Limb (tissue), 2 donors: ENCODE data around the gene TMEM245.
"Not testable (repeated sequence)": the region's sequence is repeated elsewhere in the genome, so short reads cannot be mapped to it uniquely, and the experiment has no call there.

Experiments used
- DNase-seq, 2 donors: peaks; one replicate each; pipeline ENCODE4 v3.0.0-alpha.2; 2016; ENCODE audit errors: extremely low spot score in 2 of 2

Gene TMEM245

DNA sequence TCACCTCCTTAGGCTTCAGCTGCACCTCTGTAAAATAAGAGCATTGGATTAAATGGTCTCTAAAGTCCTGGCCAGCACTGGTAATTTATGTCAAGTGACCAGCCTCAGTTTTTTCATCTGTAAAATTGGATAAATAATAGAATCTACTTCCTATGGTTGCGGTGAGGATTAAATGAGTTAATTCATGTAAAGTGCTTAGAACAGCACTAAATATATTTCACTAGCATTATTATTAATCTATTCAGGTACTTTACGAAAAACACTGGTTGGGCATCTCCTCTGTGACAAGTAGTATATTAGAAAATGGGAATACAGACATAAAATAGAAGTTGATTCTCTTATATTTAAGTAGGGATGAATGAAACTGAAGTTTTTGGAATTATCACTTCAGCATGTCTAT lies 13.8 kb upstream of the TMEM245 start:
- DNase-seq: no peak

DNA sequence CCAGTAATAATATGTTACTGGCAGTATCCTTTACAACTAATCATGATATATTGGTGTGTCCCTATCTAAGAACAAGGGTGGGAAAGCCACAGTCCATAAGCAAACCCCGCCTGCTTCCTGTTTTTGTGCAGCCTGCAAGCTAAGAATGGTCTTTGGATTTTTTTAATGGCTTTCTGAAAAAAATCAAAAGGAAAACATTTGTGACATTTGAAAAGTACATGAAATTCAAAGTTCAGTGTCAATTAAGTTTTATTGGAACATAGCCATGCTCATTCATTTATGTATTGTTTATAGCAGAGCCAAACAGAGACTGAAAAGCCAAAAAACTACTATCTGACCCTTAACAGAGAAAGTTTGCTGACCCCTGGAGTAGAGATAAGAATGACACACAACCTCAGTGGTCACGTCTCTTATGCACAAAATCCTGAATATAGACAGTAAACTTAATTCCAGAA lies 12.8 kb upstream of the TMEM245 start:
- DNase-seq: no peak

- no peak for DNase-seq
Measured at GRCh38 chr9:109129470-109130197, 9.9 kb upstream of the TMEM245 start.

GRCh38 chr9:109126671-109127070 lies 6.9 kb upstream of the TMEM245 start:
- not testable (repeated sequence) for DNase-seq

GRCh38 chr9:109124121-109124520 lies 4.4 kb upstream of the TMEM245 start:
- no peak for DNase-seq

GRCh38 chr9:109122726-109123621 lies 3.2 kb upstream of the TMEM245 start:
- no peak for DNase-seq

DNA sequence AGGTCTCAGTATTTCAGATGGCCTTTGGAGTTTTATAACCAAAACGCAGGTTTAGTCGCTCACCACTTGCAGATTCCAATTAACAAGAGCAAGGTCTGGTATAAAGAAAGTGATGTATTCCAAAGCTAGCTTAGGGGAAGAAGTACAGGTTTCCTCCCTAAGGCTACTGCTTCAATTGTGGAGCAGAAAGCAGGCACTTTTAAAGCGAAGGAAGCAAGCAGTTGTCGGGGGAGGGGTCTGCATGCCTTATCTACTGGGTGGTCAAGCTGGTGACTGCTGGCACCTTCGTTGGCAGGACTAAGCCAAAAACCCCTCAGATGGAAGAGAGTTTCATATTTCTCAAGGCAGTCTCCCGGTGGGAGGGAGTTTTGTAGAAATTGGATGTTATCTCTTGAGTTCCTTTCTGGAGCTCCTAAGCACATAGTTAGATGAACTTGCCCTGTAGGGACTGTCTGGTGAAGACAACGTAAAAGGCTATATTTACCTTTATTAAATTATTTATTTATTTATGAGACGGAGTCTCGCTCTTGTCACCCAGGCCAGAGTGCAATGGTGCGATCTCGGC lies 1.6 kb upstream of the TMEM245 start:
- DNase-seq: no peak

DNA sequence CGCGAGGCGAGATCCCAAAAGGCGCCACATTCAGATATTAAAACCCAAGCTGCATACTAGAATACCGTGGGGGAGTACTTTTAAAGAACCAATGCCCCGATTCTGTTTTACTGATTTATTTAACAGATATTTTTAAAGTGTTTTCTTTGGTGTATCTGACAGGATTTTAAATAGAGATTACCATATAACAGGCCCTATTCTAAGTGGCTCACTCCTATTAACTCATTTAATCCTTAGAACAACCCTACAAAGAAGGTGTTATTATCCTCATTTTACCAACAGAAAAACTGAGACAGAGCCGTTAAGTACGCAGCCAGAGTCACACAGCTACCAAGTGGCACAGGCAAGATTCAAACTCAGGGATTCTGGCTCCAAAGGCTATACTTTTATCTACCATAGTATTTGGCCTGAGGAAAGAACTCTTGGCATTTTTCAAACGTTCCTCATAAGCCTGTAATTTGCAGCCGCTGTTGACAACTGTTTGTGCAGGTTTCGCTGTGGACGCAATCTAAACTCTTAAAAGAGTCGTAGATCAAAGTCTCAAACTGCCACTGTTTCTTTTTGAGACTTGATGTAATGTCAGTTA lies 550 bp upstream of the TMEM245 start:
- DNase-seq: no peak

DNA sequence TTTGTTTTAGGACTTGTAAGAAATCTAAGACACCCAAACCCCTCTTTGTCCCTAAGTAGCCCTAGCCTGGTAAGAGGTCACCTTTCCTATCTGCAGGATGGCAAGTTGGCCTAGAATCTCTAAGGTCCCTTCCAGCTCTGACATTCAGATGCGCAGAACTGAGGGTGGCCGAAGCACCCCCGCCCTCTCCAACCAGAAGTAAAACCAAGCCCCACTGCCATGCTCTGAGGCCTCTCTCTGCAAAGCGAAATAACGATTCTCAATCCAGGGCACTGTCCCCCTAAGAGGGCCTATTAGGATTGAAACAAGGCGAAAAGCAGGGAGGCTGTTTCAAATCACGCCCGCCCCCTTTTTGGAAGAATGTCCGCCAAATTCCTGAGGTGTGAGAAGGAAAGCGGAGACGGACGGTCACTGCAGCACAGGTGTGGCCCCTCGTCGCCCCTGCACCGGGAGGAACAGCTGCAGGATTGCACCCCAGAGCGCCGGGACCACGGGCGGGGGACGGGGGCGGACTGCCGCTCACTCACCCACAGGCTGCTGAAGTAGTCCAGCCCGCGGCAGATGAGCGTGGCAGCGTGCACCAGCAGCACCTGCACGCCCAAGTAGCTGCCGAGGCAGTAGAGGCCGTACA lies 824 bp downstream of the TMEM245 start:
- no peak for DNase-seq

- DNase-seq: no peak
Measured at GRCh38 chr9:109117856-109118807, 1.6 kb downstream of the TMEM245 start.

GRCh38 chr9:109115931-109116526 lies 3.7 kb downstream of the TMEM245 start:
- DNase-seq: peak in 1 of 2 donors; percentile 39

GRCh38 chr9:109114670-109115069 lies 5.1 kb downstream of the TMEM245 start:
- no peak for DNase-seq

DNA sequence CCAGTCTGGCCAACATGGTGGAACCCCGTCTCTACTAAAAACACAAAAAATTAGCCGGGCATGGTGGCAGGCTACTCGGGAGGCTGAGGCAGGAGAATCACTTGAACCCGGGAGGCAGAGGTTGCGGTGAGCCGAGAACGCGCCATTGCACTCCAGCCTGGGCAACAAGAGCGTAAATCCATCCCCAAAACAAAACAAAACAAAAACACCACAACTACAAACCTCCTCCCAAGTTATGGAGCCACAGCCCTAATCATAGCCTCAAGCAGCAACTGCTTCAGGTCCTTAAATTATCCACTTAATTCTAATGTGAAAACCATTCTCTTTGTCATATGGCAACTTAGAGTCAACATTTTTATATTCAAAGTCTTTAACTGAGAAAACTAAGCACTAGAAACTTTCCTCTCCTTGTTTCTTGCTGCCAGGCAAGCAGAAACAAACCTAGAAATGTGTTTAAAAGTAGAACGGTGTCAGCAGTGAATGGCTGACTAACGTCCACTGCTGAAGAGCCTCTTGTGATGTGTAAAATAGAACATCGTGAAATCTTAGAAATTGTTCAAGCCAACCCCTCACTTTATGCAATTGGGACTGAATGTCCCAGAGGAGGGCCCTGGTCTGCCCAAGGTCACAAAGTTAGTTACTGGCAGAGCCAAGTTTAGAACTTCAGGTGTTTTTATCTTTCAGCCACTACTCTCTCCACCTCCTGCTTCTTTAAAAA lies 5.7 kb downstream of the TMEM245 start:
- no peak for DNase-seq

DNA sequence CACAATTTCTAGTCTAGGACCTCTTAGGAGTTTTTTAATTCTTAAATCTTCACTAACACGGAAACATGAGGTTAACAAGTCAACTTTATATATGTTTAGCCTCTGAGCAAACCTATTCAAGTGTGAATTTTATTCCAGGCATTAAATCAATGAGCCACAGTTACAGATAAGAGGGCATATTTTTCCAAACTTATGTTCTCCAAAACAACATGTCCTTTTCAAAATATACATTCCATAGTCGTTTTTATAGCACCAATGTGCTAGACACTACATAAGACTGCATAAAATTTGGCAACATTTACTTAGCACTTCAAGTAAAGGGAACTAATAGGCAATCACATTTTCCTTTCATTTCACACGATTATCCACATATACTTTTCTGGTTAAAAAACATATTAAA lies 6.5 kb downstream of the TMEM245 start:
- no peak for DNase-seq

DNA sequence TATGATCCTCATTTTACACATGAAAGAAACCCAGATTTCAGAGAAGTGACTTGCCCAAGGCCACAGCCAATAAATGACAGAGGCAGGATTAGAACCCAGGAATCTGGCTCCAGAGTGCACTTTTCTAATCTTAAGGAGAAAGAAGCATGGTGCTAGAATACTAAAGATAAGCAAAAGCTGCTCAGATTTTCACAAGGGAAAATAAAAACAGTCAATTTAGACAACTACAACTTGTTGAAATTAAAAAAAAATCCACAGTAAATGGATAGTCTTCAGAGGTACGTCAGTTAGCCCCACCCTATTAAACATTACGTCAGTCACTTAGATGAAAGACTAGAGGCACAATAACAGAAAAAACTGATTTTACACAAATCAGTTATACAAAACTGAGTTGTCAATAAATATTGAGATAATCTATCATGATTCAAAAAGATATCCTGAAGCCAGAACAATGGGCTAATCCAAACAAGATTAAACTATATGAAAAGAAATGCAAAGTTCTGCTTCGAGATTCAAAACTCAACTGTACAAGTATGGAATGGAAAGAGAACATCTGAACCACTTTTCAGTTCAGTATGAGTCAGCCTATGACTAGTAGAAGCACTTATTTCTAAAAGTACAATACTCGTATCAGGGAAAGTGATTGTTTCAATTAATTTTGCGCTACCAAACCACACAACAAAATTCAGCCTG lies 9.3 kb downstream of the TMEM245 start:
- DNase-seq: no peak

DNA sequence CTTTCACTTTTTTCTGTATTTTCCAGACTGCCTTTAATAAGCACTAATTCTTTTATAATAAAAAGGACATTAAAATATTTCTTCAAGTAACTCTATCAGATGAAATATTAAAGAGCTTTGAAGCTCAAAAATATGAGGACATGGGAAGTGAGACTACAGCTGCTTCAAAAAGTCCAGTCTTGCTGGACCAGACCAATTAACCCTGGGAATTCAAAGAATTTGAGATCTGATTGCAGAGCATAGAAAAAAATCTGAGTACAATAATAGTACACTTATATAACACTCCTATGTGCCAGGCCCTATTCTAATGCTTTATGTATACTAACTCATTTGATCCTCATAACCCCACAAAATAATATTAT lies 9.8 kb downstream of the TMEM245 start:
- DNase-seq: no peak

GRCh38 chr9:109108318-109108717 lies 11.4 kb downstream of the TMEM245 start:
- no peak for DNase-seq

DNA sequence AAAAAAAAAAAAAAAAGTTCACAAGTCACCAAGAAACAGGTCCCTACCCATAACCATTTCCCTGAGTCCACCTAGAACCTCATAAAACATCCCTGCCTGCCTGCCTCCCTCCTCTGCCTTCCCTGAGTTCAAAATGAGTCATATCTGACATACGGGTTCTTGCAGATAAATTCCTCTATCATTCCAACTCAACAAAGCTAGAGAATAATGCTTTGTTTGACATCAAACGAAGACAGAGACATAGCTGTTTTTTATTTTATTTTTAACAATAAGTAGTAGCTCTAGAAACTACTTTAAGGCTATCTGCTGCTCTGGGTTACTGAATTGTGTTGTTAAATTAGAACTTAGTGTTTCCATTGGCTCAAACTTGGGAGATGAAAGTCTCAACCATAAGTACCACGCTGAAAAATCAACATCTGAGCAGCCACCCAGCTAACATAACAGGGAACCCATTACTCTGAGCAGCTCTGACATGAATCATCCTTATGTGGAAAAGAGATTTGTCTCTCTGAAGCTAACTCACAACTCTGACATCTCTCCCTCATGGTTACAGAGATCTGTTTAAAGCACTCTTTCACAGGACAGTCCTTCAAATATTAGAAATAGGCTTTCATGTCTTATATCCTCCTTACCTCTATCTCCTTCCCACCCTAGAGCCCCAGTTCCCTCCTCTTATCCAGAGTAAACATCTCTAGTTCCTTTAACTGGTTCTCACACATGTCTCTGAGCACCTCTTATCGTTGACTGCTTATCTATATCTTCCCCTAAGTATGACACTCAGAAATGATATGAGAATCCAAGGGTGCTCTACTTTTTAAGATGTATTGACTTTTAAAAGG lies 12.1 kb downstream of the TMEM245 start:
- no peak for DNase-seq
